HG03280 (cell line): ENCODE results near the gene CD70.
"Not testable (repeated sequence)": the region's sequence is repeated elsewhere in the genome, so short reads cannot be mapped to it uniquely, and the experiment has no call there.

ENCODE experiments used
- ATAC-seq: cut with Tn5 transposase; IDR thresholded peaks from one replicate; pipeline ENCODE4 v1.9.1; 2021; ENCODE audit warnings: mild to moderate bottlenecking, moderate library complexity; ENCODE audit not compliant: unreplicated experiment

CD70 gene

GRCh38 chr19:6590827-6591319, at the start of gene CD70:
Gene CD70, minus strand, starts transcription at chr19:6591150. Its CDS starts 148 bp downstream, at chr19:6591002.
- peak; percentile 53 for ATAC-seq

GRCh38 chr19:6640333-6640732, 49.4 kb upstream of the CD70 start:
- not testable (repeated sequence) for ATAC-seq

- ATAC-seq, result no peak
Observed at GRCh38 chr19:6639439-6639838, 48.5 kb upstream of the CD70 start.

- not testable (repeated sequence) for ATAC-seq
Observed at GRCh38 chr19:6633456-6633813, 42.5 kb upstream of the CD70 start.

- not testable (repeated sequence) for ATAC-seq
Observed at GRCh38 chr19:6632747-6633455, 42.0 kb upstream of the CD70 start.

- ATAC-seq, result no peak
Observed at GRCh38 chr19:6632002-6632621, 41.2 kb upstream of the CD70 start.

GRCh38 chr19:6626764-6627163, 35.8 kb upstream of the CD70 start:
- ATAC-seq, result no peak

GRCh38 chr19:6617374-6617773, 26.4 kb upstream of the CD70 start:
- no peak for ATAC-seq

- no peak for ATAC-seq
Observed at GRCh38 chr19:6616011-6616410, 25.1 kb upstream of the CD70 start.

GRCh38 chr19:6613711-6614110, 22.8 kb upstream of the CD70 start:
- no peak for ATAC-seq

GRCh38 chr19:6610934-6611852, 20.2 kb upstream of the CD70 start:
- ATAC-seq, result no peak

- ATAC-seq, result no peak
Observed at GRCh38 chr19:6608940-6609339, 18.0 kb upstream of the CD70 start.

GRCh38 chr19:6608146-6608545, 17.2 kb upstream of the CD70 start:
- not testable (repeated sequence) for ATAC-seq

GRCh38 chr19:6606276-6607070, 15.5 kb upstream of the CD70 start:
- not testable (repeated sequence) for ATAC-seq

GRCh38 chr19:6604906-6605305, 14.0 kb upstream of the CD70 start:
- no peak for ATAC-seq

GRCh38 chr19:6602729-6603114, 11.8 kb upstream of the CD70 start:
- no peak for ATAC-seq

- peak; percentile 59 for ATAC-seq
Observed at GRCh38 chr19:6601537-6602052, 10.6 kb upstream of the CD70 start.

GRCh38 chr19:6600951-6601536, 10.1 kb upstream of the CD70 start:
- not testable (repeated sequence) for ATAC-seq

GRCh38 chr19:6599866-6600454, 9.0 kb upstream of the CD70 start:
- ATAC-seq, result no peak
